ENCODE measurements around the gene STRA6.

STRA6 gene

GRCh38 chr15:74239051-74239705, 36.6 kb upstream of the STRA6 start:
- DNase-seq (ENCODE audit: low read depth), result no peak
- Histone ChIP-seq H3K4me3 (ENCODE audit: low read length) (no peak overlapping the region), H3K9ac (ENCODE audit: low read length) (peak overlapping the region; percentile 27), H3K9me3 (ENCODE audit: control insufficient read depth, low read length) (no peaks in the 10 kb centered on the region), H3K4me1 (ENCODE audit: control insufficient read depth, insufficient read depth, low read length) (peaks cover 46% of the 10 kb centered on the region), H3K36me3 (ENCODE audit: control insufficient read depth, insufficient read depth, low read length, severe bottlenecking) (no peaks in the 10 kb centered on the region), H3K27me3 (replicated peaks; ENCODE audit: control insufficient read depth, insufficient read depth, low read length) (no peaks in the 10 kb centered on the region)

- H3K4me1 ChIP-seq (ENCODE audit: control insufficient read depth, insufficient read depth, low read length), result peaks cover 35% of the 10 kb centered on the region
- no peaks in the 10 kb centered on the region for H3K36me3 ChIP-seq (ENCODE audit: control insufficient read depth, insufficient read depth, low read length, severe bottlenecking)
- H3K27me3 ChIP-seq (replicated peaks; ENCODE audit: control insufficient read depth, insufficient read depth, low read length), result peaks cover 4% of the 10 kb centered on the region
- no peaks in the 10 kb centered on the region for H3K9me3 ChIP-seq (ENCODE audit: control insufficient read depth, low read length)
- no peak within 1 kb of the TSS for H3K9ac ChIP-seq (ENCODE audit: low read length)
- H3K4me3 ChIP-seq (ENCODE audit: low read length), result no peak within 1 kb of the TSS
- no peak for DNase-seq (ENCODE audit: low read depth)
These were observed 33.4 kb upstream of the STRA6 start, which contains the start of gene CCDC33 for GRCh38 chr15:74235962-74236361. Gene CCDC33 (plus strand): TSS chr15:74236326. CDS start chr15:74236720, 394 bp downstream.

GRCh38 chr15:74234598-74234875, 31.9 kb upstream of the STRA6 start:
- Histone ChIP-seq H3K27me3 (replicated peaks; ENCODE audit: control insufficient read depth, insufficient read depth, low read length) (peaks cover 15% of the 10 kb centered on the region), H3K9ac (ENCODE audit: low read length) (no peak overlapping the region), H3K4me1 (ENCODE audit: control insufficient read depth, insufficient read depth, low read length) (peaks cover 22% of the 10 kb centered on the region), H3K9me3 (ENCODE audit: control insufficient read depth, low read length) (no peaks in the 10 kb centered on the region), H3K4me3 (ENCODE audit: low read length) (no peak overlapping the region), H3K36me3 (ENCODE audit: control insufficient read depth, insufficient read depth, low read length, severe bottlenecking) (no peaks in the 10 kb centered on the region)
- DNase-seq (ENCODE audit: low read depth), result no peak

GRCh38 chr15:74233851-74234597, 31.4 kb upstream of the STRA6 start:
- no peaks in the 10 kb centered on the region for H3K9me3 ChIP-seq (ENCODE audit: control insufficient read depth, low read length)
- no peaks in the 10 kb centered on the region for H3K36me3 ChIP-seq (ENCODE audit: control insufficient read depth, insufficient read depth, low read length, severe bottlenecking)
- DNase-seq (ENCODE audit: low read depth), result peak; percentile 29
- H3K27me3 ChIP-seq (replicated peaks; ENCODE audit: control insufficient read depth, insufficient read depth, low read length), result peaks cover 17% of the 10 kb centered on the region
- no peak overlapping the region for H3K4me3 ChIP-seq (ENCODE audit: low read length)
- no peak overlapping the region for H3K9ac ChIP-seq (ENCODE audit: low read length)
- peaks cover 17% of the 10 kb centered on the region for H3K4me1 ChIP-seq (ENCODE audit: control insufficient read depth, insufficient read depth, low read length)

GRCh38 chr15:74233373-74233772, 30.8 kb upstream of the STRA6 start:
- Histone ChIP-seq H3K9me3 (ENCODE audit: control insufficient read depth, low read length) (no peaks in the 10 kb centered on the region), H3K4me3 (ENCODE audit: low read length) (no peak overlapping the region), H3K27me3 (replicated peaks; ENCODE audit: control insufficient read depth, insufficient read depth, low read length) (peaks cover 17% of the 10 kb centered on the region), H3K36me3 (ENCODE audit: control insufficient read depth, insufficient read depth, low read length, severe bottlenecking) (no peaks in the 10 kb centered on the region), H3K9ac (ENCODE audit: low read length) (no peak overlapping the region), H3K4me1 (ENCODE audit: control insufficient read depth, insufficient read depth, low read length) (peaks cover 17% of the 10 kb centered on the region)
- no peak for DNase-seq (ENCODE audit: low read depth)

- Histone ChIP-seq H3K27me3 (replicated peaks; ENCODE audit: control insufficient read depth, insufficient read depth, low read length) (peaks cover 17% of the 10 kb centered on the region), H3K9me3 (ENCODE audit: control insufficient read depth, low read length) (no peaks in the 10 kb centered on the region), H3K9ac (ENCODE audit: low read length) (no peak overlapping the region), H3K36me3 (ENCODE audit: control insufficient read depth, insufficient read depth, low read length, severe bottlenecking) (no peaks in the 10 kb centered on the region), H3K4me1 (ENCODE audit: control insufficient read depth, insufficient read depth, low read length) (peaks cover 26% of the 10 kb centered on the region), H3K4me3 (ENCODE audit: low read length) (no peak overlapping the region)
- DNase-seq (ENCODE audit: low read depth), result no peak
These were observed 28.9 kb upstream of the STRA6 start for GRCh38 chr15:74231475-74231874.

GRCh38 chr15:74229686-74230085, 27.1 kb upstream of the STRA6 start:
- Histone ChIP-seq H3K36me3 (ENCODE audit: control insufficient read depth, insufficient read depth, low read length, severe bottlenecking) (no peaks in the 10 kb centered on the region), H3K27me3 (replicated peaks; ENCODE audit: control insufficient read depth, insufficient read depth, low read length) (peaks cover 17% of the 10 kb centered on the region), H3K9me3 (ENCODE audit: control insufficient read depth, low read length) (no peaks in the 10 kb centered on the region), H3K9ac (ENCODE audit: low read length) (no peak overlapping the region), H3K4me1 (ENCODE audit: control insufficient read depth, insufficient read depth, low read length) (peaks cover 26% of the 10 kb centered on the region), H3K4me3 (ENCODE audit: low read length) (no peak overlapping the region)
- no peak for DNase-seq (ENCODE audit: low read depth)

- DNase-seq (ENCODE audit: low read depth), result no peak
- Histone ChIP-seq H3K9me3 (ENCODE audit: control insufficient read depth, low read length) (no peaks in the 10 kb centered on the region), H3K36me3 (ENCODE audit: control insufficient read depth, insufficient read depth, low read length, severe bottlenecking) (no peaks in the 10 kb centered on the region), H3K27me3 (replicated peaks; ENCODE audit: control insufficient read depth, insufficient read depth, low read length) (peaks cover 17% of the 10 kb centered on the region), H3K9ac (ENCODE audit: low read length) (peak overlapping the region; percentile 11), H3K4me1 (ENCODE audit: control insufficient read depth, insufficient read depth, low read length) (peaks cover 20% of the 10 kb centered on the region), H3K4me3 (ENCODE audit: low read length) (no peak overlapping the region)
These were observed 26.1 kb upstream of the STRA6 start for GRCh38 chr15:74228723-74229081.

- no peak for DNase-seq (ENCODE audit: low read depth)
- H3K9me3 ChIP-seq (ENCODE audit: control insufficient read depth, low read length), result no peaks in the 10 kb centered on the region
- H3K9ac ChIP-seq (ENCODE audit: low read length), result peak overlapping the region; percentile 11
- H3K4me3 ChIP-seq (ENCODE audit: low read length), result no peak overlapping the region
- no peaks in the 10 kb centered on the region for H3K36me3 ChIP-seq (ENCODE audit: control insufficient read depth, insufficient read depth, low read length, severe bottlenecking)
- H3K27me3 ChIP-seq (replicated peaks; ENCODE audit: control insufficient read depth, insufficient read depth, low read length), result peaks cover 19% of the 10 kb centered on the region
- peaks cover 14% of the 10 kb centered on the region for H3K4me1 ChIP-seq (ENCODE audit: control insufficient read depth, insufficient read depth, low read length)
These were observed 25.6 kb upstream of the STRA6 start for GRCh38 chr15:74227968-74228722.

GRCh38 chr15:74226761-74227540, 24.4 kb upstream of the STRA6 start:
- H3K36me3 ChIP-seq (ENCODE audit: control insufficient read depth, insufficient read depth, low read length, severe bottlenecking), result no peaks in the 10 kb centered on the region
- no peaks in the 10 kb centered on the region for H3K9me3 ChIP-seq (ENCODE audit: control insufficient read depth, low read length)
- H3K4me3 ChIP-seq (ENCODE audit: low read length), result no peak overlapping the region
- peaks cover 14% of the 10 kb centered on the region for H3K4me1 ChIP-seq (ENCODE audit: control insufficient read depth, insufficient read depth, low read length)
- no peak overlapping the region for H3K9ac ChIP-seq (ENCODE audit: low read length)
- no peak for DNase-seq (ENCODE audit: low read depth)
- peaks cover 27% of the 10 kb centered on the region for H3K27me3 ChIP-seq (replicated peaks; ENCODE audit: control insufficient read depth, insufficient read depth, low read length)

- H3K4me1 ChIP-seq (ENCODE audit: control insufficient read depth, insufficient read depth, low read length), result peaks cover 14% of the 10 kb centered on the region
These were observed 23.3 kb upstream of the STRA6 start for GRCh38 chr15:74225928-74226327.

More at GRCh38 chr15:74225928-74226327, 23.3 kb upstream of the STRA6 start:
- Histone ChIP-seq H3K4me3 (ENCODE audit: low read length) (no peak overlapping the region), H3K27me3 (replicated peaks; ENCODE audit: control insufficient read depth, insufficient read depth, low read length) (peaks cover 33% of the 10 kb centered on the region), H3K9me3 (ENCODE audit: control insufficient read depth, low read length) (no peaks in the 10 kb centered on the region), H3K36me3 (ENCODE audit: control insufficient read depth, insufficient read depth, low read length, severe bottlenecking) (no peaks in the 10 kb centered on the region), H3K9ac (ENCODE audit: low read length) (no peak overlapping the region)
- no peak for DNase-seq (ENCODE audit: low read depth)

All from adipocyte (in vitro differentiated cells).